ENCODE data around the gene POGK.
"Not testable (repeated sequence)": the region's sequence is repeated elsewhere in the genome, so short reads cannot be mapped to it uniquely, and the experiment has no call there.

POGK gene

DNA sequence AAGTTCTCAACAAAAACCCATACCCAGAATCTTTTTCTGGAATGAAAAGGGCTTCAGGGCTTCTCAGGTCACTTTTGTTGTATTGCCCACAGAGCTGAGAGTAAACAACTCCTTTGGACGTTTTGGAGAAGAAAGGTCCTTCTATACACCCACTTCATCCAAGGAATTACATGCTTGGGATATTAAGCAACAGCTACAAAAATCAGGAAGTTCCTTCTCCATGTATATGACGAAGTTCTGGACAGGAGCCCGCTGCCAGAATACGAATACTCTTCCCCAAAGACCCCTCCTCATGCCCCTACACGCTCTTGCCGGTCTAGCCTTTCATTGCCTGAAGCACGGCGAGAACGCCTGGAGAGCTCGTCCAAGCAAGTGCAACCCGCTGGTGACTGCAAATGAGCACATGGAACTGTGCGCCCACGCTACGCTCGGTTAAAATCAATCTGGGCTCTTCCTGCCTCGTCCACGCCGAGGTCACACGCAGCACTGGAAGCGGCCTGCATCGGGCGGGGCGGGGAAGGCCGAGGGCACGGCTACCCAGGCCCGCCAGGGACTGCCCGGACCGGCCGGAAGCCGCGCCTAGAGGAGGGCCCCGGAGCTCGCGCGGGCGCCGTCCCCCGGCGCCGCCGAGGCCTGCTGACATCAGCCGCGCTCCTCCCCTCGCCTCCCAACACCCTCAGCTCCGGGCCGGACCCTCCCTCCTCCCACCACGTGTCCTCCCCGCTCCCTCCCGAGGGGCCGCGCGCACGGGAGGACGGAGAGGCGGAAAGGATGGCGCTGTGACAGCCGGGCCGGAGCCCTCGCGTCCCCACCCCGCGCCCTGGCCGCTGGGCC is at the start of gene POGK:
POGK (plus strand) TSS at position 710 of the 834 bp plus-strand sequence. CDS start 1,482 bp downstream, outside the sequence.
- peak; percentile 95 for DNase-seq

GRCh38 chr1:166796620-166797236 is 42.5 kb upstream of the POGK start:
- no peak for DNase-seq

GRCh38 chr1:166808952-166809351 is 30.3 kb upstream of the POGK start:
- DNase-seq = no peak

DNA sequence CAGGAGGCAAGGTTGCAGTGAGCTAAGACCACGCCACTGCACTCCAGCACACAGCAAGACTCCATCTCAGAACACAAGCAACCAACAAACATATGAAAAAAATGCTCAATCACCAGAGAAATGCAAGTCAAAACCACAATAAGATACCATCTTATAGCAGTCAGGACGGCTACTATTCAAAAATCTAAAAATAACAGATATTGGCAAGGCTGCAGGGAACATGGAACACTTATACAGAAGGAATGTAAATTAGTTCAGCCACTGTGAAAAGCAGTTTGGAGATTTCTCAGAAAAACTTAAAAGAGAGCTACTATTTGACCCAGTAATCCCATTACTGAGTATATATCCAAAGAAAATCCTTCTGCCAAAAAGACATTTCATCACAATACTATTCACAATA is 27.6 kb upstream of the POGK start:
- DNase-seq = peak; percentile 24

GRCh38 chr1:166813508-166814223 is 25.6 kb upstream of the POGK start:
- peak; percentile 38 for DNase-seq

GRCh38 chr1:166814611-166815010 is 24.7 kb upstream of the POGK start:
- DNase-seq = no peak

DNA sequence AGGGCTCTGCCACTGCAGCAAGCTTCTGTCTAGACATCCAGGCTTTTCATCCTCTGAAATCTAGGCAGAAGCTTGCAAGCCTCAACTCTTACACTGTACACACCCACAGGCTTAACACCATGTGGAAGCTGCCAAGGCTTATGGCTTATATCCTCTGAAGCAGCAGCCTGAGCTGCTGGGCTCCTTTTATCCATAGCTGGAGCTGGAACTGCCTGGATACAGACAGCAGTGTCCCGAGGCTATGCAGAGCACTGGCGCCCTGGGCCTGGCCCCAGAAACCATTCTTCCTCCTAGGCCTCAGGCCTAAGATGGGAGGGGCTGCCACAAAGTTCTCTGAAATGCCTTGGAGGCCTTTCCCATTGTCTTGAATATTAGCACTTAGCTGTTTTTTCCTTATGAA is 19.3 kb upstream of the POGK start:
- no peak for DNase-seq

- peak; percentile 27 for DNase-seq
Measured at GRCh38 chr1:166822385-166822784, 16.9 kb upstream of the POGK start.

- DNase-seq = no peak
Measured at GRCh38 chr1:166827426-166827825, 11.8 kb upstream of the POGK start.

GRCh38 chr1:166829762-166830161 is 9.5 kb upstream of the POGK start:
- DNase-seq = not testable (repeated sequence)

GRCh38 chr1:166836733-166837132 is 2.5 kb upstream of the POGK start:
- no peak for DNase-seq

DNA sequence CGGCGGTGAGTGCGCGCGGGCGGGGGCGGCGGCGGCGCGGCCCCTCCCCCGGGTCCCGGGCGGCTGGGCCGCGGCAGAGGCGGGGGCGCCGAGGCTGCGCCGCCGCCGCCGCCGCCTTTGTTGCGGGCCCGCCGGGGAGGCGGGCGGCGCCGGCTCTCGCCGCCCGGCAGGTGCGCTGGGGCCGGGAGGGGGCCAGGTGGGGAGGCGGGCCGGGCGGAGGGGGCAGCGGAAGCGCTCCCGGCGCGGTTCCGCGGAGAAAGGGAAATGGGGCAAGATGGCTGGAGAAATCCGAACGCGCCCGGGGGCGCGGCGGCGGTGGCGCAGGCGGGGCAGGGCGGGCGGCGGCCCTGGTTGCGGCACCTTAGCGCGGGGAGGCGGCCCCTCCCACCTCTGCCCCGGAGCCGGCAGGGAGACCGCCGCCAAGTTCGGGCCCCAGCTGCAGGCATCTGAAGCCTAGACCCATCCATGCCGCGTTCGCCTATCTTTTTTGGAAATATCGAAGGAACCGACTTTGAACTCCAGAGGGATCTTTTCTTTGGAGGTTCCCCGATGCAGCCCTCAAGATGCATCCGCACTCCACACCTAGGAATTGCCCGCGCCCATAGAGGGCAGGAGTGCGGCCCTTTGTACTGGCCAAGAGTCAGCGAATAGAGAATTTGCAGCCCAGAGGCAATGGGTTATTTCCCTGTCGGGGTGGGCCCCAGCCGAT is 479 bp downstream of the POGK start:
- DNase-seq = peak; percentile 62

DNA sequence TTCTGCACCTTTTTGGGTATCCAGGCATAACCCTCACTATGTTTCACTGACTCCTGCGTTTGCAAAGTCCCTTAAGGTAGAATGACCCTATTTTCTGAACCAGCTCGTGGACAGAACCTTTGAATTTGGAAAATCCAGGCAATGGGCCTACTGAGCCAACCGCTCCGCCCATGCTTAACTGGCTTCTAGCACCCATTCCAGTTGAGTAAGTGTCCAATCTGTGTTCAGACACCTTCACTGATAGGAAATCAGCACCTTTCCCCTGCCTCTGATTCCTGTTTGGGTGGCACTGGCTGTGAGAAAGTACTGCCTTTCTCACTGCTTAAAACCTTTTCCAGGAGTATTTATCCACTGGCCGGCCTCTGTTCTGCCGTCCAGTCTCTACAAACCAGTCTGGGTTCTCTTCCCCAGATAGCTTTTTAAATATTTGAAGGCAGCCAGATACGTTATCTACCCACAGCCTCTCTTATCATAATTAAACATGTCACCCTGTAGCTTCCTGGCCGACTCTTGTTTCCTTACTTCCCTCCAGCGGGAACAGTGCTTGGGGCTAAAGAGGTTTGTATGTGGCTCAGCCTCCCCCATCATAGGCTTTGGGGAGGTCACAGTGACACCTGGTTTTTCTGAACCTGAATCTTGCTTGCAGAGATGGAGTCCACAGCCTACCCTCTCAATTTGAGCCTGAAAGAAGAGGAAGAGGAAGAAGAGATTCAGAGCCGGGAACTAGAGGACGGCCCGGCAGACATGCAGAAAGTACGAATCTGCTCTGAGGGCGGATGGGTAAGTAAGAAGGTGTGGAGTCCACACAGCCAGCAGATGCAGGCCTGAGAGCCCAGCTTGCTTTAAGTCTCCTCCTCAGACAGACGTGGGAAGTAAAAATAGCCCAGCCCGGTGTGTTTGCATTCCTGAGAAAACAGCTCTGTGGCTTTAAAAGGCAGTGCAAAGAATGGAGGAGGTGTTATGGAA is 1.3 kb downstream of the POGK start:
- DNase-seq = peak; percentile 87

- no peak for DNase-seq
Measured at GRCh38 chr1:166843322-166843721, 4.0 kb downstream of the POGK start.

- no peak for DNase-seq
Measured at GRCh38 chr1:166843769-166844596, 4.7 kb downstream of the POGK start.

DNA sequence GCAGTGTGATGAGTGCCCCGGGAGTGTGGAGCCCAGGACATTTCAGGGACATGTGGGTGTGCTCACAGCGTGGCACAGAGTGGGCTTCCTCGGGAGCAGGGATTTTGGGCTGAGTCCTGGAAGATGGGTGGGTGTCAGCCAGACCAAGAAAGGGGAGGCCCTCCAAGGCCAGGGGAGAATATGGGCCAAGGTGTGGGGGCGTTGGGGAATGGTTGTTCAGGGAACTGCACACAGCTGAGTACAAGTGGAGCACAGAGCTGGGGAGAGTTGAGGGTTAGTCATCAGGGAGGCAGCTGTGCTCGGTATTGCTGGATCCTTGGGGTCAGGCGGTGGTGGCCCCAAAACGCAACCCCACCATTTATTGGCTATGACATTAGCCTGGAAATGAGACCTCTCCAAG is 5.5 kb downstream of the POGK start:
- no peak for DNase-seq

- DNase-seq = no peak
Measured at GRCh38 chr1:166848193-166848592, 8.9 kb downstream of the POGK start.

GRCh38 chr1:166849135-166849534 is 9.9 kb downstream of the POGK start:
- no peak for DNase-seq

- DNase-seq = no peak
Measured at GRCh38 chr1:166852918-166853317, 13.6 kb downstream of the POGK start.

- DNase-seq = no peak
Measured at GRCh38 chr1:166855558-166855957, 16.3 kb downstream of the POGK start.

DNA sequence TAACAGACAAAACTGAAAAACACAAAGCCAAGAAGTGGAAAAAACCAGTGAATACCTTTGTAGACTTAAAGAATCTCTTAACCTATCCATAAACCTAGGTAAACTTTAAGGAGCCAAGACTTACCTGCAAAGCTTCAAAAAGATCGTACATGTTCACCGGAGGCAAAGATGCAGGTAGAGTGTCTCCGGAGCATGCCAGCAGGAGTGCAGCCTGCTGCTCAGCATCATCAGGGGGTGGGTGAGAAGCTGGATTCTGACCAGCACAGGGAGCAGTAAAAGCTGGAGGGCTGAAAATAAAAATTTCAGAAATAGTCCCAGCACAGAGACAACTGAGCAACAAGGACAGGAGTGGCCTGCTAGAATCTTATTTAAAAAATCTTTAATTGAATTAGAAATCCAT is 18.7 kb downstream of the POGK start:
- no peak for DNase-seq
